AG09309 (cell line): ENCODE measurements around the gene CEP57L1.

Source experiments
- DNase-seq: peaks from one replicate; pipeline ENCODE4 v3.0.0-alpha.2; 2010; ENCODE audit warnings: low read depth
- H3K4me3 ChIP-seq: 2 replicates; pipeline ENCODE4 v1.5.1; 2011; ENCODE audit warnings: mild to moderate bottlenecking, low read depth, low read length, moderate library complexity; ENCODE audit not compliant: control insufficient read depth
- TF ChIP-seq, protein P1 (sequence below): IDR thresholded peaks from 2 replicates; pipeline ENCODE4 v1.5.1; 2011; ENCODE audit warnings: mild to moderate bottlenecking, low read depth, low read length, inconsistent platforms; ENCODE audit not compliant: insufficient read depth, control insufficient read depth; ENCODE audit errors: missing control alignments

The CEP57L1 gene

DNA sequence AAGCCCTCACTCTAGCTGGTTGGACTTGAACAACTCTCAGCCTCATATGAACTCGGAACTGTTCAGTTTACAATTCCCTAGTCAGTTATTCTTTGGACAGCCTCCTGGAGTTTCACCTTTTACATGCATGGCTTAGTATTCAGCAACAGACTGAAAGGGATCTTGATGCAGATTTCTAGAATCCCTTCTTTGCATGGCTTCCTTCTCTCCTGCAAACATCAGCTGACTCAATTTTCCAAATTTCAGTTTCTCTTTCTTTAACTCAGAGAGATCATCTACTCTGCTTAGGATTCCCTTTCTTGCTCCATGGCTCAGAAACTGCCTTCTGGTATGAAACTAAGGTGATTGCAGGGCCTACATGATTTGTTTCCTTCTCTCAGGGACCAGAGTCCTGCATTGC is 99.6 kb downstream of the CEP57L1 start:
- no peak overlapping the region for H3K4me3 ChIP-seq
- TF ChIP-seq, protein P1, sequence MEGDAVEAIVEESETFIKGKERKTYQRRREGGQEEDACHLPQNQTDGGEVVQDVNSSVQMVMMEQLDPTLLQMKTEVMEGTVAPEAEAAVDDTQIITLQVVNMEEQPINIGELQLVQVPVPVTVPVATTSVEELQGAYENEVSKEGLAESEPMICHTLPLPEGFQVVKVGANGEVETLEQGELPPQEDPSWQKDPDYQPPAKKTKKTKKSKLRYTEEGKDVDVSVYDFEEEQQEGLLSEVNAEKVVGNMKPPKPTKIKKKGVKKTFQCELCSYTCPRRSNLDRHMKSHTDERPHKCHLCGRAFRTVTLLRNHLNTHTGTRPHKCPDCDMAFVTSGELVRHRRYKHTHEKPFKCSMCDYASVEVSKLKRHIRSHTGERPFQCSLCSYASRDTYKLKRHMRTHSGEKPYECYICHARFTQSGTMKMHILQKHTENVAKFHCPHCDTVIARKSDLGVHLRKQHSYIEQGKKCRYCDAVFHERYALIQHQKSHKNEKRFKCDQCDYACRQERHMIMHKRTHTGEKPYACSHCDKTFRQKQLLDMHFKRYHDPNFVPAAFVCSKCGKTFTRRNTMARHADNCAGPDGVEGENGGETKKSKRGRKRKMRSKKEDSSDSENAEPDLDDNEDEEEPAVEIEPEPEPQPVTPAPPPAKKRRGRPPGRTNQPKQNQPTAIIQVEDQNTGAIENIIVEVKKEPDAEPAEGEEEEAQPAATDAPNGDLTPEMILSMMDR, result no peak
- no peak for DNase-seq

DNA sequence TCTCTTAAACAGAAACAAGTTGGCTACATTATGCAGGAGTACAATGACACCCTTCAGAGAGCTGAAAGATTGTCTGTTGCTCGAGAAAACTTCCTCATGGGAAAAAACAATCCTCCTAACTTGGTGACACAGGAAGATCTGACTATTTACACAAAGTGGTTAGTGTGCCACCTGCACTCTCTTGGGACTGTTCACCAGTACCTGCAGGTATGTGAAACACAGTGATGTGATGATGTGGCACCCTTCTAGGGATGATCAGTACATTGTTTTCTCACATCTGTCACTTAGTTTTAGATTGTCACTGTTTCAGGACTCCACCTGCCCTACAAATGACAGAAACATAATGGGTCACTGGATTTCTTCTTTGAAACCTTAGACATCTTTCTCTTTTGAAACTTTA is 101.8 kb downstream of the CEP57L1 start:
- DNase-seq, result no peak
- TF ChIP-seq, protein P1, result no peak
- no peak overlapping the region for H3K4me3 ChIP-seq

DNA sequence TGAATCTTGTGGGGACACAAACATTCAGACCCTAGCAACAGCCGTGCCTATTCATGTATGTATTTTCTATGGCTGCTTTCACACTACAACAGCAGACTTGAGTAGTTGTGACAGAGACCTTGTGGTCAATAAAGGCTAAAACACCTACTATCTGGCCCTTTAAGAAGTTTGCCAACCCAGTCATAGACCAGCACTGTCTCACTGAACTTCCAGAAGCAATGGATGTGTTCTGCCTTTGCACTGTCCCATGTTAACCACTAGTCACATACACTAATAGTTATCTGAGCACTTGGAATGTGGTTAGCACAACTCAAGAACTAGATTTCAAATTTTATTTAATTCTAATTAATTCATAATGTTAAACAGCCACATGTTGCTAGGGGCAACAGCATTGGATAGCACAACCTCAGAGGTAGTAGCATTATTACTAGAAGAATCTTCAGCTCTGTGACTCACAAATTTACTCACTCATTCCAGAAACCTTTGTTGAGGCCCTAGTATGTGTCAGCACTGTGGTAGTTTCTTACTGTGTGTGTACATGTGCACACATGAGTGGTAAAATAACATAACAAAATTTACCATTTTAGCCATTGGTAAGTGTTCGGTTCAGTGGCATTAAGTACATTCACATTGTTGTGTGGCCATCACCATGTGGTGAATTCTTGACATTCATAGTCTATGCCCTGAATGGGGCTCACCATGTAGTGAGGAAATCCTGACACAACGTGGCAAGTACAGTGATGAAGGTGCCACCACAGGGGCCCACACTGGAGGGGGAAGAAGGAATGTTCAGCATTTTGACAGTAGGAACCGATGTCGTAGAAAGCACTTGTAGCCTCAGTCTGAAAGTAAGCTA is 107.3 kb downstream of the CEP57L1 start:
- TF ChIP-seq, protein P1, result no peak

DNA sequence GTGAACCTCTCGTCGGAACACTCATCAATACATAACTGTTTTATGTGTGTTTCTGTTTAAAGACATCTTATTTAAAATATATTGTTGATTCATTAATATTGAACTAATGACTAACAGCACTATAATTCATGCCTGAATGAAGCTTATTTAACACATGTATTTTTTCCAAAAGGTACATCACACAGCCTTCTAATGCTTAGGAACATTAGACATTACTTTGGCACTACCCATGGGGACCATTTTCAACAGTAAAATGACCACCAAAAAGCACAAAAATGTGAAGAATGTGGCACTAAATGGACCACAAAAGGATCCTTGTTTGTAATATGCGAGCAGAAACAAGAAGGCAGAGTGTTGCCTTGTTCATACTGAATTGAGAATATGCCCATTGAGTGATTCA is 109.2 kb downstream of the CEP57L1 start:
- no peak overlapping the region for H3K4me3 ChIP-seq
- no peak for DNase-seq
- TF ChIP-seq, protein P1, result no peak

More for the DNA sequence above, 107.3 kb downstream of the CEP57L1 start:
- DNase-seq, result no peak
- no peak overlapping the region for H3K4me3 ChIP-seq

DNA sequence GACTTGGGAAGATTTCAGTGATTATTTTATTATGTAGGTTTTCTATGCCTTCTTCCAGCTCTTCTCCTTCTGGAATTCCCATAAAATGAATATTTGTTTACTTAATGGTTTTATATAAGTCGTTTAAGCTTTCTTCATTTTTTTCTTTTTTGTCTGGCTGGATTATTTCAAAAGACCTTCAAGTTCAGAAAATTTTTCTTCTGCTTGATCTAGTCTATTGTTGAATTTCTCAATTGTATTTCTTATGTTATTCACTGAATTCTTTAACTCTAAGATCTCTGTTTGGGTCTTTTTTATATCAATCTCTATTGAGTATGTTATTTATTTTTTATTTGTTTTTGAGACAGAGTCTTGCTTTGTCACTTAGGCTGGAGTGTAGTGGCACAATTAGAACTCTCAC is 117.4 kb downstream of the CEP57L1 start:
- TF ChIP-seq, protein P1, result no peak

More for the DNA sequence above, 117.4 kb downstream of the CEP57L1 start:
- no peak for DNase-seq
- H3K4me3 ChIP-seq, result no peak overlapping the region
